PC-9 (cell line): Measurements from ENCODE around the gene SFI1. TPM values are rescaled to one million over a fixed set of nuclear protein-coding genes. Genes with fewer than 3 reads are reported as not detected.

Source experiments
- BruUV-seq: library from RNA; stranded (reverse); fragments of 400-500 nt; replicated peaks from 2 replicates; lab custom pipeline; 2021; lab: Mats Ljungman, UMichigan
- CTCF ChIA-PET: fragments of 300-600 bp; sonication (Branson Sonifier 250); formaldehyde crosslinking; loops from one replicate; lab custom pipeline; 2022; ENCODE audit warnings: antibody characterized with exemption; lab: Charles Lee
- POLR2A ChIA-PET: fragments of 300-600 bp; sonication (Branson Sonifier 250); formaldehyde crosslinking; loops from one replicate; lab custom pipeline; 2022; ENCODE audit warnings: antibody characterized with exemption; ENCODE audit not compliant: unreplicated experiment; lab: Charles Lee
- DNase-seq, 2 experiments: peaks; one replicate each; pipeline versions ENCODE4 v3.0.0 to v3.0.0-alpha.2; 2015 to 2022; ENCODE audit warnings: mixed read lengths in 1 of 2
- H2AFZ ChIP-seq: fragments of 200-600 bp; sonication (generic); 2 replicates; pipeline ENCODE4 v1.8.1; 2017; ENCODE audit warnings: antibody characterized with exemption
- H3F3A ChIP-seq: fragments of 200-600 bp; sonication (generic); 2 replicates; pipeline ENCODE4 v1.8.1; 2017; ENCODE audit warnings: antibody characterized with exemption, mild to moderate bottlenecking, low read depth; ENCODE audit not compliant: insufficient read depth
- H3K27ac ChIP-seq: fragments of 200-600 bp; sonication (generic); 2 replicates; pipeline ENCODE4 v1.6.1; 2016; ENCODE audit warnings: mixed run types
- H3K27me3 ChIP-seq: fragments of 200-600 bp; sonication (generic); 2 replicates; pipeline ENCODE4 v1.6.1; 2016; ENCODE audit warnings: low read depth, mixed run types; ENCODE audit not compliant: insufficient read depth
- H3K36me3 ChIP-seq: fragments of 200-600 bp; sonication (generic); 2 replicates; pipeline ENCODE4 v1.6.1; 2016; ENCODE audit warnings: low read depth, mixed run types
- H3K4me1 ChIP-seq: fragments of 200-600 bp; sonication (generic); replicated peaks from 2 replicates; pipeline ENCODE4 v1.6.1; 2016; ENCODE audit warnings: mixed run types; ENCODE audit not compliant: insufficient read depth
- H3K4me2 ChIP-seq: fragments of 200-600 bp; sonication (generic); 2 replicates; pipeline ENCODE4 v1.6.1; 2017; ENCODE audit warnings: mixed run types
- H3K4me3 ChIP-seq: fragments of 200-600 bp; sonication (generic); 2 replicates; pipeline ENCODE4 v1.6.1; 2016; ENCODE audit warnings: mixed run types
- H3K79me2 ChIP-seq: fragments of 200-600 bp; sonication (generic); 2 replicates; pipeline ENCODE4 v1.6.1; 2017; ENCODE audit warnings: low read depth, mixed run types
- H3K9me2 ChIP-seq: fragments of 200-600 bp; sonication (generic); 2 replicates; pipeline ENCODE4 v1.8.1; 2017; ENCODE audit warnings: mild to moderate bottlenecking; ENCODE audit not compliant: insufficient read depth
- H3K9me3 ChIP-seq: fragments of 200-600 bp; sonication (generic); 2 replicates; pipeline ENCODE4 v1.8.1; 2016; ENCODE audit warnings: low read depth; ENCODE audit not compliant: insufficient read depth
- H4K20me1 ChIP-seq: fragments of 200-600 bp; sonication (generic); 2 replicates; pipeline ENCODE4 v1.8.1; 2017; ENCODE audit not compliant: insufficient read depth
- CTCF ChIP-seq: fragments of 200-600 bp; sonication (generic); conservative IDR thresholded peaks from 2 replicates; pipeline ENCODE4 v1.6.1; 2017; ENCODE audit warnings: mixed run types, antibody characterized with exemption, mild to moderate bottlenecking, moderate library complexity
- EZH2 ChIP-seq: fragments of 200-600 bp; sonication (generic); IDR thresholded peaks from 2 replicates; pipeline ENCODE4 v1.8.0; 2017; ENCODE audit warnings: antibody characterized with exemption, low read depth
- intact Hi-C: fragments of 100-400 bp; cut with micrococcal nuclease; formaldehyde crosslinking; loops from one replicate; pipeline ENCODE4 v1.10.0; 2022; ENCODE audit not compliant: unreplicated experiment
- total RNA-seq: library from RNA; stranded (reverse); gene quantifications from 2 replicates; pipeline ENCODE4 v1.2.3, GENCODE V29; 2021

SFI1 gene
- total RNA-seq, 1 experiment from 2014 or later: 57.9 TPM

- Histone ChIP-seq H3K9me2 (no peaks in the 10 kb centered on the region), H3K27ac (no peak overlapping the region), H3K4me1 (peaks cover 18% of the 10 kb centered on the region), H3K4me3 (no peak overlapping the region), H3F3A (peaks cover 19% of the 10 kb centered on the region), H3K9me3 (no peaks in the 10 kb centered on the region), H2AFZ (no peak overlapping the region), H3K36me3 (0 out of 2 replicates have a peak, but pooled peaks cover 4% of the 10 kb centered on the region), H3K79me2 (peaks cover 91% of the 10 kb centered on the region), H4K20me1 (peaks cover 74% of the 10 kb centered on the region), H3K27me3 (no peaks in the 10 kb centered on the region), H3K4me2 (no peak overlapping the region)
- BruUV-seq: no TSS peak
- intact Hi-C loops: no loop called here
- TF ChIP-seq EZH2: no peak
- no peak for TF ChIP-seq CTCF
- ChIA-PET POLR2A (interaction anchor here (0.5 kb wide), 1 partner anchor 49 kb away, joined by 3 read pairs; no protein-coding TSS in a partner anchor), CTCF (no interaction called here)
- DNase-seq: no peak
Measured at GRCh38 chr22:31627223-31627731, 130.9 kb downstream of the SFI1 start.

DNA sequence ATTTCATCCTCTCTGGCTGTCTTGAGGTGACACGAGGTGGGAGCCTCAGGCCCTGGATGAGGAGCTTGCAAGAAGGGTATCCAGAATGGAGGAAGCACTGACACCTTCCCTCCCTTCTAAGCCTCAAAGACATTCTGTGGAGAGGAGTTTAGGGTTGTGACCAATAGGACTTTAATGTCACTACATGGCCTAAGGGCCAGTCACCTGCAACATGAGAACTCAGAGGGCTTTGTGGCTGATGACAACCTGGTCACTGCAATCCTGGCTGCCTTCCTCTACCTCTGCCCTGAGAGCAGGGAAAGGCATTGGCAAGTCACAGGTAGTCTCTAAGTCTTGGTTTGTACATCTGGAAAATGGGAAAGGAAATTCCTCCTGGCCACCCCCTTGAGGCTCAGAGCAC, 132.0 kb downstream of the SFI1 start:
- H3K36me3 ChIP-seq: 0 out of 2 replicates have a peak, but pooled peaks cover 4% of the 10 kb centered on the region
- no peak overlapping the region for H2AFZ ChIP-seq
- H3K9me3 ChIP-seq: no peaks in the 10 kb centered on the region
- POLR2A ChIA-PET: no interaction called here
- H3K27ac ChIP-seq: no peak overlapping the region
- DNase-seq: no peak
- peaks cover 70% of the 10 kb centered on the region for H4K20me1 ChIP-seq
- H3K4me1 ChIP-seq: peaks cover 18% of the 10 kb centered on the region
- peaks cover 9% of the 10 kb centered on the region for H3F3A ChIP-seq
- H3K27me3 ChIP-seq: no peaks in the 10 kb centered on the region
- TF ChIP-seq EZH2 (no peak), CTCF (no peak)
- intact Hi-C loops: no loop called here
- BruUV-seq: no TSS peak
- H3K79me2 ChIP-seq: peaks cover 93% of the 10 kb centered on the region
- no peak overlapping the region for H3K4me3 ChIP-seq
- H3K4me2 ChIP-seq: no peak overlapping the region
- CTCF ChIA-PET: no interaction called here
- H3K9me2 ChIP-seq: no peaks in the 10 kb centered on the region

- H3F3A ChIP-seq: peaks cover 12% of the 10 kb centered on the region
- 0 out of 2 replicates have a peak, but pooled peaks cover 4% of the 10 kb centered on the region for H3K36me3 ChIP-seq
- H3K4me1 ChIP-seq: peaks cover 25% of the 10 kb centered on the region
- no peaks in the 10 kb centered on the region for H3K9me3 ChIP-seq
- no peaks in the 10 kb centered on the region for H3K27me3 ChIP-seq
- peak overlapping the region; percentile 84; the same call in 1 of the 2 replicates for H3K4me3 ChIP-seq
- peak overlapping the region; percentile 86 for H3K4me2 ChIP-seq
- POLR2A ChIA-PET: no interaction called here
- no peak overlapping the region for H3K27ac ChIP-seq
- TF ChIP-seq CTCF (no peak), EZH2 (no peak)
- CTCF ChIA-PET: interaction anchor here (0.7 to 1.5 kb wide), 2 partner anchors 133 to 341 kb away, joined by 3 to 4 read pairs; partner anchors contain the start of gene SFI1
- BruUV-seq: no TSS peak
- peaks cover 67% of the 10 kb centered on the region for H4K20me1 ChIP-seq
- no peak overlapping the region for H2AFZ ChIP-seq
- intact Hi-C loops: no loop called here
- H3K9me2 ChIP-seq: no peaks in the 10 kb centered on the region
- DNase-seq: no peak
- peaks cover 92% of the 10 kb centered on the region for H3K79me2 ChIP-seq
Measured at GRCh38 chr22:31628969-31629708, 132.8 kb downstream of the SFI1 start.
